Limb (tissue), 2 donors: ENCODE data around the gene LRMDA.

Experiments
- DNase-seq, 2 donors: peaks; one replicate each; pipeline ENCODE4 v3.0.0-alpha.2; 2016; ENCODE audit errors: extremely low spot score in 2 of 2

Gene LRMDA

GRCh38 chr10:75940742-75941141 is 509.3 kb downstream of the LRMDA start:
- no peak for DNase-seq

- no peak for DNase-seq
These were observed 509.9 kb downstream of the LRMDA start for GRCh38 chr10:75941223-75941801.

- DNase-seq, result no peak
These were observed 512.6 kb downstream of the LRMDA start for GRCh38 chr10:75944061-75944460.

- no peak for DNase-seq
These were observed 517.2 kb downstream of the LRMDA start for GRCh38 chr10:75948583-75948982.

- DNase-seq, result no peak
These were observed 518.9 kb downstream of the LRMDA start for GRCh38 chr10:75950307-75950706.

- no peak for DNase-seq
These were observed 519.7 kb downstream of the LRMDA start for GRCh38 chr10:75950997-75951589.

- DNase-seq, result no peak
These were observed 520.2 kb downstream of the LRMDA start for GRCh38 chr10:75951627-75952026.

GRCh38 chr10:75952093-75952492 is 520.7 kb downstream of the LRMDA start:
- DNase-seq, result no peak

GRCh38 chr10:75954486-75954885 is 523.1 kb downstream of the LRMDA start:
- no peak for DNase-seq

DNA sequence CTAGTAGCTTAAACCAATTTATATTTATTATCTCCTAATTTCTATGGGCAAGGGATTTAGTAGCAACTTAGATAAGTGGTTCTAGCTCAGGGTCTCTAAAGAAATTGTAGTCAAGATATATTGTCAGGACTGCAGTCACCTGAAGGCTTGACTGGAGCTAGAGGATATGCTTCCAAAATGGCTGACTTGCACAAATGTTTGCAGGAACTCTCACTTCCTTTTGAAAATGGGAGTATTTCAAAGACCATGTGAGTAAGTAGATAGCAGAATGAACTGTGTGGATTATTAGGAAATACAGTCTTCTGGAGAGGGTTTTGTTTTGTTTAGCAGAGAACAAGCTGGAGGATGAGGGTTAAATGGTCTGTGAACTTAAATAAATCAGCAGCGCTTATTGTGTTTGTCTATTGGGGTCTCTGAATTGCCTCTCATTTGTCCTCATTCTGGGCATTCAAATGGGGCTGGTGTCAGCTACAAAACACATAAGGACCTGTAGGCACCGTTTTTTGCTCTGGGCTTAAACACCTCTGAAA is 524.6 kb downstream of the LRMDA start:
- DNase-seq, result no peak

- DNase-seq, result no peak
These were observed 525.2 kb downstream of the LRMDA start for GRCh38 chr10:75956624-75957023.

GRCh38 chr10:75957314-75958120 is 526.1 kb downstream of the LRMDA start:
- no peak for DNase-seq

GRCh38 chr10:75959209-75959608 is 527.8 kb downstream of the LRMDA start:
- no peak for DNase-seq

DNA sequence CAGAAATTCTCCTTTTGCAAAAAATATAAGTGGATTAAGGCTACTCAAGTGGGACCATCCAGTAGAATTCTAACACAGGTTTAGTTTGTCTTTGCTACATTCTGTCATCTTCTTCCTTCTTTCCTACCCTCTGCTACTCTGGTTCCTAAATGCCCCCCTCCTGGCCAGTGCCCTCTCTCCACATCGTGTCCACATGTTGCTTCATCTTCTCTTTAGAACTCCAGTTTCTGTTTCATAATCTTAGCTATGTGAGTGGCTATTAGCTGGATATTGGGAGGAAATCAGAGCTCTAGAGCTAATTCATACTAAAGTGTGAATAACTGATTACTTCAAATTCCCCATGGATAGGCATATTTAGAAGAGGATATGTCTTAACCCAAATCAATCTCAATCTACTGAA is 528.5 kb downstream of the LRMDA start:
- no peak for DNase-seq

DNA sequence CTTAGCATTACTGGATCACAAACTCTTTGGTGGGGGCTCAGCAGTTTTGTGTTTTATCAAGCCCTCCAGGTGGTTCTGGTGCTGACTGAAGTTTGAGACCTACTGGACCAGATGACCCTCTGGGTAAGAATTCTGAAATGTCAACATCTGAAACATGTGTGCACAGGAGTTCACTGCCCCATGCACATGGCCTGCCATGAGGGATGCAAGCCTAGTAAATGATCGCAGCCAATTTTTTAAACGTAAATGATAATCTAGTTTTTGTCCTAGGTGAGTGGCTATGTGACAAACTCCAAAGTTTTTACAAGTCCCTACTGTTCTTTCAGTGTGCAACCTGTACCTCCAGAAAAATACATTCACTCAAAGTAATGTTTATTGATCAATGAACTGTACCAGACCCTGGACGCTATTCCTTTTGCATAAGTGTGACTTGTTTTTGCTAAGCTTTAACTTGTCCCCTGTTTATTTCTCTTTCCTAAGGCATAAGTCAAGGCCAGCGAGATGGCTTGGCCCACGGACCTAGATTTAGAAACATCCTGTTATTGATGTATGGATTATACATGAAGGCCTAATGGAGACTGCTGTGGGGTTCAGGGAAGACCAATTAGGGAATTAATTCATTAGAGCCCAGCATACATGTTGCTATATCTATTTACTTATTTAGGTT is 531.1 kb downstream of the LRMDA start:
- no peak for DNase-seq

- peak in 1 of 2 donors; percentile 41 for DNase-seq
These were observed 536.1 kb downstream of the LRMDA start for GRCh38 chr10:75967491-75967890.

- DNase-seq, result no peak
These were observed 537.6 kb downstream of the LRMDA start for GRCh38 chr10:75969031-75969430.

- peak in 1 of 2 donors; percentile 64 for DNase-seq
These were observed 540.2 kb downstream of the LRMDA start for GRCh38 chr10:75971402-75972211.

DNA sequence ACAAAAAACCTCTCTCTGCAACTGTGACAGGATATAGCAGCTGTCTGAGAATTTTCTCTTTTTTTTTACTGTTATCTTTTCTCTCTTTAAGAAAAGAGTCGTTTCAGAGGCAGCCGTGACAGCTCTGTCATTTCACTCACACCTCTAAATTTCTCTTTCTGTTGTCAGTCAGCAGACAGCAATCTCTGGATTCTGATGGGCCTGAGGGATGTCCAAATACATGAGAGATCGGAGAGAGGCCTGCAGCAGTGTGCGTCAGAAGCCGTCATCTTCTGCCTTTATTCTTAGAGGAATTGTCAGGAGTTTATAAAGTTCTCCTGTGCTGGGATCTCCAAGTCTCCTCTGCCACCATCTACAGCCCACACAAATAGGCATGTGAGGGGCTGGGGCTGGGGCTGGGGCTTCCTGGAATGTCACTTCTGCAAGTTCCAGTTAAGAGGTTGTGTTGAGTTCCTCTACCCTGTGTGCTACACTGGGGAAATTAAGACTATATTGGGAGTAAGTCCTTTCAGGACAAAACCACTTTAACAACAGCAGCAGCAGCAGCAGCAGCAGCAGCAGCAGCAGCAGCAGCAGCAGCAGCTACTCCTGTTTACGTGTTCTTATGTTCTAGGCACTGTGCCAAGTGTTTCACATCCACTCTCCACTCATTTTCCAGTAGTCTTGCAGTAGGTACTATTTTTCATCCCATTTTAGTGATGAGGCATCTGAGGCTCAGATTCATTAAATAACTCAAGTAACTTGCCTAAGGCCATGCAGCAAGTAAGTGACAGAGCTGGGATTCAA is 541.3 kb downstream of the LRMDA start:
- DNase-seq, result peak; percentile 33 to 85

DNA sequence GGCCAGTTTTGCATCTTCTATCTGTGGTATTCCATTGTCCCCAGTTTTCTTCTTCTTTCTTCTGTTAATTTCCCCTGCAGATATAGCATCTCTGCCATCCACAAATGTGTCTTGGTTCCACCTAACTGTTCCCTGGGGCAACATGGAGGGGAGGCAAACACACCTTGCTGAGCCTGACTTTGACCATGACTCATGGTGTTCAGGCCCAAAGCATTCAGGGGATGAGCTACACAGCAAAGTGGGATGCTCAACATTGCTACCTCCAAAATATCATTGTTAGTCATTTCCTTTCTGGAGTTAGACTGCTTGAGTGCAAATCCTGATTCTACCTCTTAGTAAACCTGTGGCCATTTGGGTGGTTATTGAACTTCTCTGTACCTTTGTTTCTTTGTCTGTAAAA is 542.7 kb downstream of the LRMDA start:
- DNase-seq, result no peak
